ENCODE results near the gene SMOC2. TPM values are rescaled to one million over a fixed set of nuclear protein-coding genes. Genes with fewer than 3 reads are reported as not detected.

Gene SMOC2
- total and polyA plus RNA-seq, 12 donors: 6.6 to 39.1 (median 17.6) TPM

GRCh38 chr6:168711666-168712300 lies 270.8 kb downstream of the SMOC2 start:
- H3K4me3 ChIP-seq: no peak overlapping the region
- H3K9me3 ChIP-seq: no peaks in the 10 kb centered on the region
- TF ChIP-seq CTCF (IDR thresholded peaks at IDR 0.05): no peak
- no peak for DNase-seq
- 86 to 91% methylated on average over 11 of the region's 11 CpGs for WGBS, 2 donors
- H3K27ac ChIP-seq: no peak overlapping the region
- H3K4me1 ChIP-seq: no peaks in the 10 kb centered on the region
- H3K36me3 ChIP-seq: no peaks in the 10 kb centered on the region
- peak in 1 of 8 donors; percentile 17 for ATAC-seq
- intact Hi-C loops (cut with DNase I): no loop called here
- peaks cover 0 to 4% (median 0%) of the 10 kb centered on the region in 7 donors for H3K27me3 ChIP-seq

- peaks cover 0 to 4% (median 0%) of the 10 kb centered on the region in 7 donors for H3K27me3 ChIP-seq
- DNase-seq (no peak), ATAC-seq (no peak)
- intact Hi-C loops (cut with DNase I): no loop called here
- no peak overlapping the region for H3K4me3 ChIP-seq
- 58 to 65% methylated on average over 5 of the region's 5 CpGs for WGBS, 2 donors
- H3K27ac ChIP-seq: no peak overlapping the region
- TF ChIP-seq CTCF (IDR thresholded peaks at IDR 0.05): no peak
- H3K4me1 ChIP-seq: no peaks in the 10 kb centered on the region
- no peaks in the 10 kb centered on the region for H3K9me3 ChIP-seq
- no peaks in the 10 kb centered on the region for H3K36me3 ChIP-seq
These were observed 272.0 kb downstream of the SMOC2 start for GRCh38 chr6:168712993-168713392.

- WGBS, 2 donors: 63 to 73% methylated on average over 3 of the region's 3 CpGs
- intact Hi-C loops (cut with DNase I): no loop called here
- TF ChIP-seq CTCF (IDR thresholded peaks at IDR 0.05): peak in 6 of 9 donors; percentile 10 to 34 (median 20)
These were observed 272.9 kb downstream of the SMOC2 start for GRCh38 chr6:168713839-168714238.

GRCh38 chr6:168714547-168715260 lies 273.7 kb downstream of the SMOC2 start:
- intact Hi-C loops (cut with DNase I): no loop called here
- Histone ChIP-seq H3K9me3 (no peaks in the 10 kb centered on the region), H3K4me1 (no peaks in the 10 kb centered on the region), H3K4me3 (no peak overlapping the region), H3K36me3 (no peaks in the 10 kb centered on the region), H3K27me3 (peaks cover 0 to 4% (median 0%) of the 10 kb centered on the region in 7 donors), H3K27ac (no peak overlapping the region)
- WGBS, 2 donors: 93 to 95% methylated on average over 4 of the region's 4 CpGs
- DNase-seq: no peak
- no peak for ATAC-seq
- TF ChIP-seq CTCF (IDR thresholded peaks at IDR 0.05): no peak

More at GRCh38 chr6:168713839-168714238, 272.9 kb downstream of the SMOC2 start:
- Histone ChIP-seq H3K36me3 (no peaks in the 10 kb centered on the region), H3K4me3 (no peak overlapping the region), H3K9me3 (no peaks in the 10 kb centered on the region), H3K27me3 (peaks cover 0 to 4% (median 0%) of the 10 kb centered on the region in 7 donors), H3K4me1 (no peaks in the 10 kb centered on the region), H3K27ac (no peak overlapping the region)
- DNase-seq (no peak), ATAC-seq (no peak)
